Stimulated activated naive CD8-positive, alpha-beta T cell treated with anti-CD3 and anti-CD28 coated beads, Interleukin-15, amount 100 ng/mL, for 72 hours (primary cell): ENCODE measurements around the gene MAPKAP1.

ENCODE experiments used
- ATAC-seq: fragments of 150-1000 bp; cut with Tn5 transposase; 2 replicates; pipeline ENCODE4 v1.10.0; 2021; ENCODE audit warnings: mild to moderate bottlenecking, moderate library complexity
- DNase-seq, 2 donors: peaks; one replicate each; pipeline ENCODE4 v3.0.0; 2021 to 2022
- H3K27ac Mint-ChIP-seq, 2 donors: one replicate each; pipeline ENCODE4 v1.8.0; 2022; ENCODE audit warnings: mild to moderate bottlenecking in 2 of 2, mixed read lengths in 2 of 2, moderate library complexity in 2 of 2
- H3K27me3 Mint-ChIP-seq: one replicate; pipeline ENCODE4 v1.8.0; 2022; ENCODE audit warnings: mixed read lengths
- H3K4me1 Mint-ChIP-seq: one replicate; pipeline ENCODE4 v1.8.0; 2022; ENCODE audit warnings: mild to moderate bottlenecking, mixed read lengths
- H3K4me3 Mint-ChIP-seq, 2 donors: one replicate each; pipeline ENCODE4 v1.8.0; 2022; ENCODE audit warnings: mild to moderate bottlenecking in 2 of 2, mixed read lengths in 2 of 2, moderate library complexity in 1 of 2
- H3K9me3 Mint-ChIP-seq, 2 donors: one replicate each; pipeline ENCODE4 v1.8.0; 2022; ENCODE audit warnings: mixed read lengths in 2 of 2

The MAPKAP1 gene

DNA sequence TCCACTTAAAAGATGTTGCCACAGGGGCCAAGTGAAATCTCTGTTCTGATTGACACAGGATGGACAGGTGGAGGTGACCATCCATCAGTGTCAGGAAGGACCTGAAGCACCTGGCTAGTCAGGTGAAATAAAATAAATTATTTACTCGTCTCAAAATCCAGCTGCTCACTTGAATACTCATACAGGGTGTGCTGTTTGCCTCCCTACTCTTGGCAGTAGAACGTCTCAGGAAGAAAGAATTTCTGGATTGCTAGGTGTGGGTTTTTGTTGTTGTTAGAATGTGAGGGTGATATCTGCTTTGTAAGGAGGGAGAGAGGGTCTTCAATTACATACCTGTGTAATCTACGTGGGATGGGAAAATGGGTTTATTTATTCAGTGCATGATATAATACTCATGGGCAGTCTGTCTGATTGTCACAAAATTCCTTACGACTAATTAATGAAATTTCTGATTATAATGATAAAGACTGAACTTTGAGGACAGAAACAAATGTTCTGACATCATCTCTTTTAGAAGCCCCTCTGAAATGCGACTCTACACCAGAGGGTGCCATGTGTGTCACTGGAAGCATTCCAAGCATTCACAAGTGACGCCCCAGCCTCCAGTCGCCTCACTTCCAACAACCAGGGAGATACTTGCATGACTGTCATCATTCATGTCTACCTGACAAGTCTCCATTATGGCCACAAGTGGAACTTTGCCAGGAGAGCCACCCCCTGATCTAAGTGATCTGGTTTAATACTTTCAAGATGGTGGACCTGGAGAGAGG is 227.0 kb downstream of the MAPKAP1 start:
- no peak overlapping the region for H3K27ac Mint-ChIP-seq
- H3K4me1 Mint-ChIP-seq, result no peaks in the 10 kb centered on the region
- no peak for ATAC-seq

DNA sequence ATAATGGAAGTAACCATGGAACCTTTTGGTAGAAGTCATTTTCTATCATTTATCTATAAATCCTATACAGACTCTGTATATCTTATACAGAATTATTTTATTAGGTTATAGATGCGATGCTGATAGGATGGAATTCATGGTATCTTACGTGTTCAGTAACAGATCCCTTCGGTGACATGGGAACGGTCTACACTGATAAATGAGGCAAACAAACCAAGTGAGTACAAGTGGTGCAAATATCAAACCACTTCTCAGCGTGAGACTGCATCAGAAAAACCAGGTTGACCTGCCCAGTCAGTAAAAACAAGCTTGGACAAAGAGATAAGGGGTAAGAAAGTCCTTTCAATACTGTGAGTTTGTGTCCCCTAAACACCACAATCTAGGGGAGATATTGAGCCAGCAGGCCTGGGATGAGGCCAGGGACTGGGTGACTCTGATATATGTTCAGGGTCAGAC is 229.9 kb downstream of the MAPKAP1 start:
- Mint-ChIP-seq H3K27me3 (no peaks in the 10 kb centered on the region), H3K27ac (no peak overlapping the region), H3K9me3 (no peaks in the 10 kb centered on the region), H3K4me1 (no peaks in the 10 kb centered on the region), H3K4me3 (no peak overlapping the region)
- no peak for ATAC-seq
- DNase-seq, result no peak

More for the DNA sequence above, 227.0 kb downstream of the MAPKAP1 start:
- Mint-ChIP-seq H3K4me3 (no peak overlapping the region), H3K9me3 (no peaks in the 10 kb centered on the region), H3K27me3 (no peaks in the 10 kb centered on the region)
- no peak for DNase-seq

DNA sequence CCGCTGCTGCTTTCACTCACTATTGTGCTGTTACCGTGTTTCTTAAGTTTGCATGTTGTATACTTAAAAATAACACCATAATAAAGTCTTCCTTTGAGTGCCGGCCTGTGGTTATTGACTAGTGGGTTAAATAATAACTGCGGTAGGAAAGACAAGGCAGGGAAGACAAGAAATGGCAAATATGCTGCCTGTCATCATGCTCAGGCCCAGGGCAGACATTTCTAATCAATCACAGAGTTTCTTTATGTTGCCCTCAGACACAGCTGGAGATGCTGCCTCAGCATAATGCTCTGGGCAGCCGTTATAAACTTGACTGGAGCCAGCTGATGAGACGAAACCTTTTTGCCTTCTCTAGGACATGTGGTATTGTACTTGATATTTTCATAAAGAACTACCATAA is 230.4 kb downstream of the MAPKAP1 start:
- Mint-ChIP-seq H3K4me3 (no peak overlapping the region), H3K27me3 (no peaks in the 10 kb centered on the region), H3K4me1 (no peaks in the 10 kb centered on the region), H3K27ac (no peak overlapping the region), H3K9me3 (no peaks in the 10 kb centered on the region)
- ATAC-seq (no peak), DNase-seq (no peak)

DNA sequence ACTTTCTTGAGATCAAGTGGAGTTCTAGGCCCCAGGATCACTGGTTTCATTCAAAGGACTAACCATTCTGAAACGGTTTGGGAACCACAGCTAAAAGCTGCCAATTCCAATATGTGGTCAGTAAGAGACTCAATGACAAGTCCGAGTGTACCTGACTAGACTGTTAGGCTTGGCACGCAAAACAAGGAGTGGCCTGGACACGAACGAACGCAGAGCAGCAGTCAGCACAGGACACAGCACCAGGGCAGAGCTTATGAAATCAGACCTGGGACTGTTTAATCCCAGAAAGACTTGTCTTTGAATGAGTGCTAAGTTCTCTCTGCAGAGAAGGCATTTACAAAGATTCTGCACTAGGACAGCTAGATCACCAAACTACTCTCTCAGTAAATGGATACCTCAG is 231.6 kb downstream of the MAPKAP1 start:
- no peak for ATAC-seq
- Mint-ChIP-seq H3K9me3 (no peaks in the 10 kb centered on the region), H3K27me3 (no peaks in the 10 kb centered on the region)

DNA sequence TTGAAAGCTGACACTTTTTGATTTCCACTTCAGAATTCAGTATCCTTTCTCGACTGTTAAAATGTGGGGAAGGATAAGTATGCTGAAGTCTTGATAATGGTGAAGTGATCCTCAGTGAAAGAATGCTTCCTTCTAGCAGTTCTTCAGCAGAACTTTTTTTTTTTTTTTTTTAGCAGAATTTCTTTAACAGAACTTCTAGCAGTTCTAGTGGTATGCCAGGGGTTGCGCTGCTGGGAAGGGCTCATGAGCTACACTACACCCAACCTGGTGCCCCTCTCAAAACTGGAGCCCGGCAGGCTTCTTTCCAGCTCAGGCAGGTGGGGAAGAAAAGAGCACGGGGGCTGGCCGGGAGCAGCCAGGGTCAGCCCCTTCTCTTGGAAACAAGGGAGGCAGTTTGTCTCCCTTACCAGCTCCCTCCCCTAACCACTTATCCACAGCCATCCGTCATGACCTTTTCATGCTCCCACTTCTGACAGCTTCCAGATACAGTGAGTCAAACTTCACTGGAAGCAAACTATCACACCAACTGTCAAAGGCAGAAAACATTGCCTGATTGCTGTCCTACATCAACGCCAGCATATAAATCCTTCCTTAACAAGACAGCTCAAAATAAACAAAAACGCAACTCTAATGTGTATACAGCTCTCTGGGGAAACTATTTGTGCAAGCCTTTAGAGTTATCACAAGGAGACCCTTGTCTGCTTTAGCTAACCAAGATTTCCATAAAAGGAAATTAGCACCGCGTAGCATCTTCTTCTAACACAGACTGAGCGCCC is 233.9 kb downstream of the MAPKAP1 start:
- H3K9me3 Mint-ChIP-seq, result no peaks in the 10 kb centered on the region
- H3K4me1 Mint-ChIP-seq, result no peaks in the 10 kb centered on the region
- H3K4me3 Mint-ChIP-seq, result no peak overlapping the region
- H3K27me3 Mint-ChIP-seq, result no peaks in the 10 kb centered on the region
- no peak overlapping the region for H3K27ac Mint-ChIP-seq
- DNase-seq (no peak), ATAC-seq (no peak)

More for the DNA sequence above, 231.6 kb downstream of the MAPKAP1 start:
- Mint-ChIP-seq H3K4me3 (no peak overlapping the region), H3K27ac (no peak overlapping the region), H3K4me1 (no peaks in the 10 kb centered on the region)
- no peak for DNase-seq

DNA sequence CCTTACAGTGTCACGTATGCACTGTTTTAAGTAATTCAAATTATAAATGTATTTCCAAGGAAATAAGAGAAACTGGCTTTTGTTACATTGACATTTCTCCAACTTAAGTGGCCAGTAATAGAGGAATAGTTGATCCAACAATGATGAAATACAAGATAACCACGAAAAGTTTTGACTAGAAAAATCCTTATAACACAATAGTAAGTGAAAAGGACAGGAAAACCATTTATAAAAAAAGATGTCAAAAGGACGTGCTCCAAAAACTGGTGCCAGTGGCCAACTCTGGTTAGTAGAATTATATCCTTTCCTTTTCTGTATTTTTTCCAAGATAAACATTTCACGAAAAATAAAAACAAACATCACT is 234.5 kb downstream of the MAPKAP1 start:
- no peak for ATAC-seq
- Mint-ChIP-seq H3K4me1 (no peaks in the 10 kb centered on the region), H3K27me3 (no peaks in the 10 kb centered on the region), H3K4me3 (no peak overlapping the region), H3K27ac (no peak overlapping the region), H3K9me3 (no peaks in the 10 kb centered on the region)
- DNase-seq, result no peak

DNA sequence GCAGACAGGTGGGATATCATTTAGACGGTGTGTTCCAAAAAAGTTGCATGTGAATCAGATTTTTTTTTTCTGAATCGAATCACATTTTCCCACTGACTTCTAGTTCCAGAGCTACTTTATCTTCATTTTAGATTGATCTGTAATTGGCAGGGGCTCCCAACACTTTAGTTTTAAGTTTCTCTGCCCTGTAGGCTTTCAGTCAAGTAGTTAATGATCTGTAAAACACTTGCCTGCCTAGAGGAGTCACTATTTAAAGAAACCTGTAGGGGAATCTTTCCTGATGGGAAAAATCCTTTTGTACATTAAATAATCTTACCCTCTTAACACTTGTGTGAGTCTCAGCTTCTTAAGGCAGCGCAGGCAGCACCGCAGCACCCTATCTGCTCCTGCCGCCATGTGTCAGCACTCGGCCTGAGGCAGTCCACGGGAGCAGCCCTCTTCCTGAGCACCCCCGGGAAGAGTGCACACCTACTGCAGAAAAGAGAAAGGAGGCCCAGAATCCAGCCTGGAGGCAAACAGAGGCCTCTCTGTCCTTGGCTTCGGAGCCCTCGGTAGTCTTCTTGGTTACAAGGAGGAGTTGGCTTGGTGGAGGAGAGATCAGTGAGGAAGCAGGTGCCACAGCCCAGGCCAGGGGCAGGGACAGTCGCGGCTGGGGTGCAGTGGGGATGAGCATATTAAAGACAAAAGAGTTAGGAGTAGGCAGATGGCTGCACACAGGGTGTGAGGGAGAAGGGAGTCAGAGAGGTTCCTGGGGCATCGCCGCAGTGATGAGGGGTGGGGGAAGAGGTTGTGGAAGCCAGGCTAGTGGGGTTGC is 236.0 kb downstream of the MAPKAP1 start:
- DNase-seq (no peak), ATAC-seq (no peak)
- H3K27ac Mint-ChIP-seq, result no peak overlapping the region
- no peaks in the 10 kb centered on the region for H3K9me3 Mint-ChIP-seq
- no peaks in the 10 kb centered on the region for H3K4me1 Mint-ChIP-seq
- H3K4me3 Mint-ChIP-seq, result no peak overlapping the region
- no peaks in the 10 kb centered on the region for H3K27me3 Mint-ChIP-seq

DNA sequence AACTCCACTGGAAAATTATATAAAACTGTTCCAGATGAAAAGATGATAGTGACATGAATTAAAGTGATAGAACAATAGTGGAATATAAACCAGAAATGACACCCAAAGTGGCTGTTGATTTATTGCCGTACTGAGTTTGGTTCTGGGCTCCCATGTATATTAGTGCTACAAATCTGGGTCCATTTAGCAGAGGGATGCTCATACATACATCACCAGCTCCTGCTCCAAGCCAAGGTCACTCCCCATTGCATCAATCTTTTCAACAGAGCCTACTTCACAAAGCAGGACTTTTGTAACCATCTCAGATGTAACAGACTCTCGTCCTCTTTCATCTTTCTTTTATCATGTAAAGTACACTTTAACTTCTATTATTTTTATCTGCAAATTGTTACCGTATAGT is 236.8 kb downstream of the MAPKAP1 start:
- no peaks in the 10 kb centered on the region for H3K4me1 Mint-ChIP-seq
- no peak overlapping the region for H3K4me3 Mint-ChIP-seq
- H3K27me3 Mint-ChIP-seq, result no peaks in the 10 kb centered on the region
- H3K9me3 Mint-ChIP-seq, result no peaks in the 10 kb centered on the region
- no peak for DNase-seq
- no peak for ATAC-seq
- H3K27ac Mint-ChIP-seq, result no peak overlapping the region

DNA sequence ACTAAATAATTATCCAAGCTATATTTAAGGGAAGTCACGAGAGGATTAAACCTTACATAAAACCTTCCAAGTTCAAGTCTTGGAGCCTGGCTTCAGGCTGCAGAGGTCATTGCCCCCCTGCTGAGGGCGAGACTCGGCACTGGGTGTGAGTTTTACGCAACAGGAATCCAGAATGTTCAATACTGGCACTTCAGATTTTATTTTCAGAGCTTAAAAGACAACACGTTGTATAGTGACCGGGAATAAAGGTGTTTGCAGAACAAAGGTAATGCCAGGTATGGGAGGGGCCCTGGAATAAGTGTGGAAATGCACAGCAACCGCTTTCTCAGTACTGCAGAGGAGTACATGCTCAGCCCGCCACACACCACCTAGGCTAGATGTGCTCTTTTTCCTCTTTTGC is 238.4 kb downstream of the MAPKAP1 start:
- no peak overlapping the region for H3K27ac Mint-ChIP-seq
- no peak overlapping the region for H3K4me3 Mint-ChIP-seq
- H3K9me3 Mint-ChIP-seq, result no peaks in the 10 kb centered on the region
- H3K27me3 Mint-ChIP-seq, result no peaks in the 10 kb centered on the region
- ATAC-seq (no peak), DNase-seq (no peak)
- H3K4me1 Mint-ChIP-seq, result no peaks in the 10 kb centered on the region

DNA sequence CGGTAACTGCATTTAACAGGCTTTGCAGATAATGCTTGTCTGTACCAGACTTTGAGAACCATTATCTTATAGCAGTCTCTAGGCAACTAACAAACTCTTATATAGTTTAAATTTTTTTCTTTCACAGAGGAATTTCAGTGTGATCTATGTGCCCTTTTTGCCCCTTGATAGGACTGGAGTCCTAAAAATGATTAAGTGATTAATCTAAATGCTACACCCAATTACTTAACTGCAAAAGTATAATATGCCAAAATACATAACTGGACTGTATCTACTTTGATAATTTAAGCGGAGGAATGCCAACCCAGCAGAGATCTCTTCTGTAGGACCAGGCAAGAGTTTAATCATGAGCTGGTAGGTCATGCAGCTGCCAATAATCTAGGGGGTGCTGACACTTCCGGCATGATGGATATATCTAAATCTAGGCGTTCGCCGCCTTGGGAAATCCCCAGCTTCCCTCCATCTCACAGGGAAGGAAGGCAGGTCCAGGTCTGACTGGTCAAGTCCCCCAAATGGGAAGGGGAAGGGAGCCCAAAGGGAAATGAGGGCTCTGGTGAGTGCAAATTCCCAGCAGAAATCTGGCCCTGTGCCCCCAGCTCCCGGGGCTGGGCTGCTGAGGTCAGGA is 239.8 kb downstream of the MAPKAP1 start:
- no peak for ATAC-seq
- H3K4me1 Mint-ChIP-seq, result no peaks in the 10 kb centered on the region
- DNase-seq, result no peak
- no peak overlapping the region for H3K4me3 Mint-ChIP-seq
- H3K27me3 Mint-ChIP-seq, result no peaks in the 10 kb centered on the region
- no peak overlapping the region for H3K27ac Mint-ChIP-seq
- no peaks in the 10 kb centered on the region for H3K9me3 Mint-ChIP-seq

DNA sequence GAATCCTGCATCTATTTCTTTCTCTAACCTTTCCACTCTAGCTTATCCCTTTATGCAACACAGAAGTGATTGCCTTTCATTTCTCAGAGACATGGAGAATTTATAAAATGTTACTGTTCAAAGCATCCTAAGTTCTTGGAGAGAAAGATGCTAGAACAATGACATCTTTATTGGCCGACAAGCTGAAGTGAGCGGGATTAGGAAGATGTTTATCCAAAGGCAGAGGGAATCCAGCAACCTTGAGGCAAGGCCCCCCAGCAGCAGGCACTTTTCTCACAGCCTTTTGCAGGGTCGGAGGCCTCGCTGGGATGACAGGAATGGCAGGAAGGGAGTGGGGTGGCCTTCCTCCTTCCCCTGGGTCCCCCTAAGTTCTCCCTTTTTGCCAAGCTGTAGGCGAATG is 240.6 kb downstream of the MAPKAP1 start:
- Mint-ChIP-seq H3K27me3 (no peaks in the 10 kb centered on the region), H3K27ac (no peak overlapping the region), H3K9me3 (no peaks in the 10 kb centered on the region), H3K4me3 (no peak overlapping the region), H3K4me1 (no peaks in the 10 kb centered on the region)
- ATAC-seq (no peak), DNase-seq (no peak)

DNA sequence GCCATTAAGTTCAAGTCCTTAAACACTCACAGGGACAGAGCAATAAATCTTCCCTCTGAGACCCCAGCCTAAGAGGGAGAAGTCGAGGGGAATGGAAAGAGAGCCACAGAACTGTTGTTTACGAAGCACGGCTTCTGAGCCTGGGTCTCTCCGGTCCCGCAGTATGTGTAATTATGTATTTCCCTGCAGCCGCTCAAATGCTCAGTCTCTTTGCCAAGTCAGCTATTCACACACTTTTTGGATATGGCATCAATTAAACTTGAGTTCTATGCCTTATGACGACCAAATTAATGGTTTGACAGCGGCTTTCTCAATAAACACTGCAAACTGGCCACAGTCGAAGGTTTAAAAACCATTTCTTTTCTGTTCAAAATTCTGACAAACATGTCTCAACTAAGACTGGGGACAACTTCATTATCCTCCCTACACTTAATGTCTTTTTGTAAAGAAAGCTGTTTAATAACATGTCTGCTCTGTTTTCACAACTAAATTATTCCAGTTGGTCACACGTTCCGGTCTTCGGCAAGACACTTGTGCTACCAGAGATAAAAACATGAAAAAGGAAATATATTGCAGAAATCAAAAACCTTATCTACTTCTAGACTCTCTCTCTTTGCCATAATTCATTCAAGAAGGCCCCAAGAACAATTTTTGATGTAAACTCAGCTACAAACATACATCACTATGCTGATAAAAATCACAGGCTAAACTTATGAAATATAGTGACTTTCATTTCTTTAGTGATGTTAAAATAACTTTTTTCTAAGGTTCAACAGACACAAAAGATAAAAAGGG is 242.2 kb downstream of the MAPKAP1 start:
- Mint-ChIP-seq H3K9me3 (no peaks in the 10 kb centered on the region), H3K27me3 (no peaks in the 10 kb centered on the region), H3K4me3 (no peak overlapping the region), H3K4me1 (no peaks in the 10 kb centered on the region), H3K27ac (no peak overlapping the region)
- DNase-seq (no peak), ATAC-seq (no peak)

DNA sequence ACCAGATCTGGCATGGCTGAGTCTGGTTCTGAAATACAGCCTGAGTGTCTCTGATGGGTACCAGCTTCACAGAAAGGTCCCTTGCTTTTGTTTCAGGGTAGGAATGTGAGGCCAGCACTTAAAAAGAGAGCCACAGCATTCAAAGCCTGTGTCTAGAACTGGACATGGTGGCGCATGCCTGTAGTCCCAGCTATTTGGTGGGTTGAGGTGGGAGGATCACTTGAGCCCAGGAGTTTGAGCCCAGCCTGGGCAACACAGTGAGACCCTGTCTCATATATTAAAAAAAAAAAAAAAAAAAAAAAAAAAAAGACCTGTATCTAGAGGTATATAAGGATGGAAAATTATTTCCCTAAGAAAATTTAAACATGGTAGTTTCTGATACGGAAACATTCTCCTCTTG is 243.1 kb downstream of the MAPKAP1 start:
- Mint-ChIP-seq H3K9me3 (no peaks in the 10 kb centered on the region), H3K4me1 (no peaks in the 10 kb centered on the region), H3K4me3 (no peak overlapping the region), H3K27me3 (no peaks in the 10 kb centered on the region), H3K27ac (no peak overlapping the region)
- ATAC-seq (no peak), DNase-seq (no peak)

DNA sequence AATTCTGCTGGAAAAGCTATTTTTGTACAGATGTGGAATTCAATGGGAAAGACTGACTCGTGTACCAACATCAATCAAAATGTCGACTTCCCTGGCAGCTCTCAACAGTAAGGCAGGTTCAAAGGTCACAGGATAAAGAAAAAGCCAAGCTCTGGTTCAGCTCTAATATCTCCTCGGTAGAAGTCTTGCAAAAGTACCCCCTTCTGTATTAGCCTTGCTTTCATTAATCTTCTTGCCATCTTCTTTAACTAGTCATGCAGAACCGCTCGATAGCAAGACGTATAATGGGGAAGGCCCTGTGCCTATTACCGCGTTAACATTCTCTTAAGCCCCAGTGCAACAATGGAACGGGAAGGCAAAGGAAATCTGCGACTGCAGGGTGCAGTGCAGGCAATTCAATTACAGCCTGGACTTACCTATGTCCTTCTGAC is 244.1 kb downstream of the MAPKAP1 start:
- Mint-ChIP-seq H3K27me3 (no peaks in the 10 kb centered on the region), H3K4me1 (no peaks in the 10 kb centered on the region), H3K27ac (no peak overlapping the region), H3K9me3 (peaks cover 0 to 6% of the 10 kb centered on the region in 2 donors), H3K4me3 (no peak overlapping the region)
- ATAC-seq (no peak), DNase-seq (no peak)
